ENCODE data around the gene ZNF646. TPM values are rescaled to one million over a fixed set of nuclear protein-coding genes. Genes with fewer than 3 reads are reported as not detected.

ZNF646 gene
- total RNA-seq, 1 donor from 2014 or later: 21.1 TPM

- DNase-seq: no peak
- Mint-ChIP-seq H3K27me3 (no peaks in the 10 kb centered on the region), H3K36me3 (ENCODE audit: low read depth) (no peaks in the 10 kb centered on the region), H3K4me1 (peaks cover 7% of the 10 kb centered on the region), H3K9me3 (no peaks in the 10 kb centered on the region), H3K4me3 (no peak overlapping the region), H3K27ac (no peak overlapping the region)
- intact Hi-C loops (cut with micrococcal nuclease): no loop called here
Measured at GRCh38 chr16:31050280-31051030, 23.8 kb upstream of the ZNF646 start.

- H3K27me3 Mint-ChIP-seq: no peaks in the 10 kb centered on the region
- DNase-seq: no peak
- peaks cover 7% of the 10 kb centered on the region for H3K4me1 Mint-ChIP-seq
- intact Hi-C loops (cut with micrococcal nuclease): no loop called here
- no peaks in the 10 kb centered on the region for H3K9me3 Mint-ChIP-seq
- no peaks in the 10 kb centered on the region for H3K36me3 Mint-ChIP-seq (ENCODE audit: low read depth)
- H3K4me3 Mint-ChIP-seq: no peak overlapping the region
- no peak overlapping the region for H3K27ac Mint-ChIP-seq
Measured at GRCh38 chr16:31052114-31052513, 22.1 kb upstream of the ZNF646 start.

GRCh38 chr16:31055613-31056012 lies 18.6 kb upstream of the ZNF646 start:
- Mint-ChIP-seq H3K27ac (no peak overlapping the region), H3K9me3 (no peaks in the 10 kb centered on the region), H3K4me1 (peaks cover 9% of the 10 kb centered on the region), H3K36me3 (ENCODE audit: low read depth) (peaks cover 9% of the 10 kb centered on the region), H3K27me3 (no peaks in the 10 kb centered on the region), H3K4me3 (no peak overlapping the region)
- DNase-seq: no peak
- intact Hi-C loops (cut with micrococcal nuclease): no loop called here

GRCh38 chr16:31061126-31061812 lies 13.0 kb upstream of the ZNF646 start:
- no peaks in the 10 kb centered on the region for H3K9me3 Mint-ChIP-seq

GRCh38 chr16:31061813-31062440 lies 12.3 kb upstream of the ZNF646 start:
- Mint-ChIP-seq H3K27me3 (no peaks in the 10 kb centered on the region), H3K36me3 (ENCODE audit: low read depth) (peaks cover 40% of the 10 kb centered on the region), H3K4me3 (no peak overlapping the region), H3K9me3 (no peaks in the 10 kb centered on the region), H3K27ac (peak overlapping the region; percentile 34), H3K4me1 (peaks cover 40% of the 10 kb centered on the region)
- intact Hi-C loops (cut with micrococcal nuclease): no loop called here
- DNase-seq: no peak

More at GRCh38 chr16:31061126-31061812, 13.0 kb upstream of the ZNF646 start:
- intact Hi-C loops (cut with micrococcal nuclease): no loop called here
- H3K4me1 Mint-ChIP-seq: peaks cover 35% of the 10 kb centered on the region
- no peaks in the 10 kb centered on the region for H3K27me3 Mint-ChIP-seq
- no peak overlapping the region for H3K4me3 Mint-ChIP-seq
- H3K27ac Mint-ChIP-seq: no peak overlapping the region
- peaks cover 40% of the 10 kb centered on the region for H3K36me3 Mint-ChIP-seq (ENCODE audit: low read depth)
- DNase-seq: no peak

GRCh38 chr16:31063495-31063842 lies 10.8 kb upstream of the ZNF646 start:
- Mint-ChIP-seq H3K4me1 (peaks cover 41% of the 10 kb centered on the region), H3K9me3 (no peaks in the 10 kb centered on the region), H3K27me3 (no peaks in the 10 kb centered on the region), H3K36me3 (ENCODE audit: low read depth) (peaks cover 39% of the 10 kb centered on the region), H3K27ac (peak overlapping the region; percentile 56), H3K4me3 (peak overlapping the region; percentile 82)
- intact Hi-C loops (cut with micrococcal nuclease): no loop called here
- DNase-seq: no peak

- intact Hi-C loops (cut with micrococcal nuclease): no loop called here
Measured at GRCh38 chr16:31063843-31064611, 10.2 kb upstream of the ZNF646 start.

GRCh38 chr16:31064882-31065461 lies 9.2 kb upstream of the ZNF646 start:
- H3K4me3 Mint-ChIP-seq: peak overlapping the region; percentile 82
- H3K9me3 Mint-ChIP-seq: no peaks in the 10 kb centered on the region
- no peaks in the 10 kb centered on the region for H3K27me3 Mint-ChIP-seq
- peaks cover 47% of the 10 kb centered on the region for H3K4me1 Mint-ChIP-seq
- H3K27ac Mint-ChIP-seq: peak overlapping the region; percentile 86
- intact Hi-C loops (cut with micrococcal nuclease): no loop called here
- H3K36me3 Mint-ChIP-seq (ENCODE audit: low read depth): peaks cover 37% of the 10 kb centered on the region
- DNase-seq: peak; percentile 66

More at GRCh38 chr16:31063843-31064611, 10.2 kb upstream of the ZNF646 start:
- Mint-ChIP-seq H3K27ac (peak overlapping the region; percentile 86), H3K4me3 (peak overlapping the region; percentile 82), H3K36me3 (ENCODE audit: low read depth) (peaks cover 39% of the 10 kb centered on the region), H3K4me1 (peaks cover 43% of the 10 kb centered on the region), H3K27me3 (no peaks in the 10 kb centered on the region), H3K9me3 (no peaks in the 10 kb centered on the region)
- peak; percentile 78 for DNase-seq

GRCh38 chr16:31067342-31067741 lies 6.9 kb upstream of the ZNF646 start:
- Mint-ChIP-seq H3K9me3 (no peaks in the 10 kb centered on the region), H3K4me1 (peaks cover 55% of the 10 kb centered on the region), H3K4me3 (no peak overlapping the region), H3K27me3 (no peaks in the 10 kb centered on the region), H3K36me3 (ENCODE audit: low read depth) (peaks cover 24% of the 10 kb centered on the region), H3K27ac (no peak overlapping the region)
- intact Hi-C loops (cut with micrococcal nuclease): loop anchor here (1.0 kb wide), 1 partner anchor 23 kb away; no protein-coding TSS in a partner anchor
- DNase-seq: no peak

GRCh38 chr16:31071861-31072260 lies 2.4 kb upstream of the ZNF646 start:
- H3K9me3 Mint-ChIP-seq: no peaks in the 10 kb centered on the region
- intact Hi-C loops (cut with micrococcal nuclease): loop anchor here (5.0 kb wide), 2 partner anchors 35 to 415 kb away; partner anchors contain the start of genes BCKDK and FBRS
- H3K27ac Mint-ChIP-seq: peak overlapping the region; percentile 91
- peak overlapping the region; percentile 90 for H3K4me3 Mint-ChIP-seq
- no peak for DNase-seq
- no peaks in the 10 kb centered on the region for H3K27me3 Mint-ChIP-seq
- peaks cover 20% of the 10 kb centered on the region for H3K36me3 Mint-ChIP-seq (ENCODE audit: low read depth)
- H3K4me1 Mint-ChIP-seq: peaks cover 32% of the 10 kb centered on the region

GRCh38 chr16:31072540-31073141 lies 1.6 kb upstream of the ZNF646 start:
- Mint-ChIP-seq H3K4me1 (peaks cover 32% of the 10 kb centered on the region), H3K4me3 (peak overlapping the region; percentile 90), H3K9me3 (no peaks in the 10 kb centered on the region), H3K36me3 (ENCODE audit: low read depth) (peaks cover 21% of the 10 kb centered on the region), H3K27me3 (no peaks in the 10 kb centered on the region), H3K27ac (peak overlapping the region; percentile 91)
- DNase-seq: peak; percentile 82
- intact Hi-C loops (cut with micrococcal nuclease): loop anchor here (5.0 kb wide), 2 partner anchors 35 to 415 kb away; partner anchors contain the start of genes BCKDK and FBRS

- intact Hi-C loops (cut with micrococcal nuclease): loop anchor here (5.0 kb wide), 2 partner anchors 34 to 416 kb away; partner anchors contain the start of genes BCKDK and FBRS
- Mint-ChIP-seq H3K9me3 (no peaks in the 10 kb centered on the region), H3K4me1 (peaks cover 35% of the 10 kb centered on the region), H3K27me3 (no peaks in the 10 kb centered on the region), H3K36me3 (ENCODE audit: low read depth) (peaks cover 28% of the 10 kb centered on the region), H3K4me3 (peak overlapping the region; percentile 90), H3K27ac (peak overlapping the region; percentile 93)
- DNase-seq: peak; percentile 97
Measured at GRCh38 chr16:31073142-31073969, 866 bp upstream of the ZNF646 start.

All from activated CD4-positive, alpha-beta T cell treated with anti-CD3 and anti-CD28 coated beads, Interleukin-2, amount 10 ng/mL, durations not matched to agents 24 days and 14 days (primary cell).